Fibroblast of skin of left quadriceps (primary cell): Measurements from ENCODE around the gene LIN7B.
"Not testable (repeated sequence)": the region's sequence is repeated elsewhere in the genome, so short reads cannot be mapped to it uniquely, and the experiment has no call there.

Source experiments
- DNase-seq, 2 experiments: peaks; one replicate each; pipeline ENCODE4 v3.0.0-alpha.2; 2013; ENCODE audit warnings: low read depth in 2 of 2

The LIN7B gene

DNA sequence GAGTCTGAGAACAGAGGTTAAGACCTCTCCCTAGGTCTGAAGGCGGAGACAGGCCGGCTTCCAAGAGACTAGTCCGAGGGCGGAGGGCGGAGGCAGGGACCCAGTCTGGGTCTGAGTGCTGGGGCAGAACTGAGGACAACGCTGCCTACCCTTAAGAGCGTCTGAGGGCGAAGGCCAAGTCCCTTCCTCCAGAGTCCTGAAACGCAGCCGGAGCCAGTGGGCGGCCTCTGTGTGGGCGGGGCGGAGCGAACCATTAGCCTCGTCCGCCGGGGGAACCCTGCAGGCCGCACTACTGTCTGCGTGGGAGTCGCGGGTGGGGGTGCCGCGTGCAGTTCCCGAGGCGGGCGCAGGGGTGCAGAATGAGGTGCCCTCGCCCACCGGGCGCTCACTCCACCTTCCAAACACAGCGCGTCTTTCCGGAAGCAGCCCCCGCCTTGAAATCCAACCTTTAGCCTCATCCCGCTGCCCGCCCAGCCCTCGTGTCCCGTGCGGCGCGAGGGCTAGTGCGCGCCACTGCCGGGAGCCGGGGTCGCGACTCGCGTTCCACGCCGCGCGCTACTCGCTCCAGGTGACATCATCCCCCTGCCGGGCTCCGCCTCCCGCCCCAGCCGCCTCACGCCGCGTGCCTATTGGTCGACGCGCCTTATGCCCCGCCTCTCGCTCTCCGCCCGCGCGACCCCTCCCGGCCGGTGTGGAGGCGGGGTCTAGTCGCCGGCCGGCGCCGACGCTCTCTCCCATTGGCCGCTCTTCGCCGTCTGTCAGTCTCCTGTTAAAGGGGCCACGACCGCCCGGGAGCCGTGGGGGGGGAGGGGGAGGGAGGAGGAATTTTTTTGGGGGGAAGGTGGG is 4.6 kb downstream of the LIN7B start, which contains the start of gene C19orf73:
Gene C19orf73, minus strand, starts transcription at position 579 of the 846 bp plus-strand sequence. Its CDS starts 121 bp downstream, at position 458.
- peak; percentile 85 to 87 for DNase-seq

DNA sequence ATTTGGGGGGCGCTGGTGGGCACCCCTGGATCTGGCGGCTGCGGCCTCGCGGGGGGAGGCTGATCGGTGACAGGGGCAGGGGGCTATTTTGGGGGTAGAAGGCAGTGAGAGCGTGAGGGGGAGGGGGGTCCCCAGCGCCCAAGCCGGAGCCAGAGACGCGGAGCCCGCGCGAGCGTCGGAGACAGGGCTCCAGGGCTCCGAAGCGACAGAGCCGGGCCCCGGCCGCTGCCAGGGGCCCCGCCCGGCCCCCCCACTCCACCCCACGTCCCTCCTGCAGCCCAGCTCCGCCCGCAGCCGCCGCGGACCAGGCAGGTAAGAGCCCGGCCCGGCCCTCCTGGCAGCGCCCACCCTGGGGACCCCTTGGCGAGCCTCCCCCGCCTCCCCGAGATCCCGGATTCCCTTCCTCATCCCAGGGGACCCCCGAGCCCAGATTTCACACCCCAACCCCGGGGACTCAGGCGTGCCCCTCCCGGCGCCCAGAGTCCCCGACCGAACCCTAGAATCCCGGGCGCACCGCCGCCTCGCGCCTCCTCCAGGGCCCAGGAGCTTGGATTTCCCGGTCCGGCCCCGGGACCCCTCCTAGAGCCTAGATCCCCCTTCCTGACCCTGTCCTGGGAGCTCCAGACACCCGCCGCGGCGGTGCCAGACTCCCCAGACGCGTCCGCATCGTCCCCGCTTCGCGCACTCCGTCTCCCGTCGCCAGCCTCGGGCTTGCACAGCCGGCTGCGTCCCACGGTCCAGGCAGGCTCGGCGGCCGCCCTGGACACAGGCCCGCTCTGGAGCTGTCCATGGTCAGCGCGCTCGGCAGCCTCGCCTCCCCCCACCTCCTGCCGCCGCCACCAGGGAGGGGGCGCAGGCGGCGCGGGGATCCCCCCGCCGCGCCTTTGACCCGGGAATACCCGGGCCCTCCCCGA is 5.5 kb downstream of the LIN7B start, which contains the start of gene PPFIA3:
Gene PPFIA3, plus strand, starts transcription at position 134 of the 914 bp plus-strand sequence. CDS start 8,330 bp downstream, outside the sequence.
- DNase-seq, result no peak

DNA sequence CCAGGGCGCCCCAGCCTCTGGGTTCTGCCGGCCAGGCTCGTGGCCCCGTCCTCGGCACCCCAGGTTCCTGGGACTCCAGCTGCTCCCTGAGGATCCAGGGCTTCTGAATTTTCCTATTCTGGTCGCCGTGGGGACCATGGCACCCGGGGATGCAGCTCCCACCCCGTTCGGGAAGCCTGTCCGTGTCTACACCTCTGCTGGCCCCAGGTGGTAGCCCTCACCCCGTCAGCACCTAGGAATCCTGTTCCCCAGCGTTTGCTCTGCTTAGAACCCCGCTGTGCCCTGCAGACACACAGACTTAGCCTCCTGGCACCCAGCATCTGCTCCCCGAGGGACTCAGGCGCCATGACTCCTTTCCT is 6.1 kb downstream of the LIN7B start:
- DNase-seq, result no peak

DNA sequence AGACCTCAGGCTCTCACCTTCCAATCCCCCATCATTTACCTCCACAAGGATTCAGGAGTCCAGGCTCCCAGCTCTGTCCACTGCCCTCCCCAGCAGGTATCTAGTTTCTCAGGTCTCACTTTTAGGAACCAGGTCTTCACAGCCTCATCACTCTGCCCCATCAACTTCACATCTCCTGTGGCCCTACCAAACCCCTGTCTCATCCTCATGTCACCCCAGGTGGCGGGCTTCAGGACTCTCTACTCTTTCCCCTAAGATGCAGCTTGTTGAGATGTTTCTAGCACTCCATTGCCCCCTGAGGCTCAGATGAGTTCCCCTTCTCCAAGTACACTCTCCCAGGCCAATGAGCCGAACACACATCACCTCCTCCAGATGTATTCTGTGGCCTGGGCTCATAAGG is 6.7 kb downstream of the LIN7B start:
- DNase-seq, result no peak

DNA sequence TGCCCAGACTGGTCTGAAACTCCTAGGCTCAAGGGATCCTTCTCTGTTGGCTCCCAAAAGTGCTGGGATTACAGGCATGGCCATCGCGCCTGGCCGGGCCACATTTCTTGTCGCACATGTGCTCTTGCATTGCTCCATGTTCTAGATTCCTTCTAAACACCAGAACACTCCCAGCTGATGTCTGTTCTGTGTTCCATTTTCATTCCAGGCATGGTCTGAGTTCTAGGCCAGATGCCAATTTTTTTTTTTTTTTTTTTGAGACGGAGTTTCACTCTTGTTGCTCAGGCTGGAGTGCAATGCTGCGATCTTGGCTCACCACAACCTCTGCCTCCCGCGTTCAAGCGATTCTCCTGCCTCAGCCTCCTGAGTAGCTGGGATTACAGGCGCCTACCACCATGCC is 7.7 kb downstream of the LIN7B start:
- not testable (repeated sequence) for DNase-seq

DNA sequence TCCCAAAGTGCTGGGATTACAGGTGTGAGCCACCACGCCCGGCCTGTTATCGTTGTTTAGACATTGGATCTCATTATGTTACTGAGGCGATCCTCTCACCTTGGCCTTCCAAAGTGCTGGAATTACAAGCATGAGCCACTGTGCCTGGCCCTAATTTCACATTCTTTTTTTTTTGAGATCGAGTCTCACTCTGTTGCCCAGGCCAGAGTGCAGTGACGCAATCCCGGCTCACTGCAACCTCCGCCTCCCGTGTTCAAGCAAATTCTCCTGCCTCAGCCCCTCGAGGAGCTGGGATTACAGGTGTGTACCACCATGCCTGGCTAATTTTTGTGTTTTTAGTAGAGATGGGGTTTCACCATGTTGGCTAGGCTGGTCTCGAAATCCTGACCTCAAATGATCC is 9.1 kb downstream of the LIN7B start:
- not testable (repeated sequence) for DNase-seq

DNA sequence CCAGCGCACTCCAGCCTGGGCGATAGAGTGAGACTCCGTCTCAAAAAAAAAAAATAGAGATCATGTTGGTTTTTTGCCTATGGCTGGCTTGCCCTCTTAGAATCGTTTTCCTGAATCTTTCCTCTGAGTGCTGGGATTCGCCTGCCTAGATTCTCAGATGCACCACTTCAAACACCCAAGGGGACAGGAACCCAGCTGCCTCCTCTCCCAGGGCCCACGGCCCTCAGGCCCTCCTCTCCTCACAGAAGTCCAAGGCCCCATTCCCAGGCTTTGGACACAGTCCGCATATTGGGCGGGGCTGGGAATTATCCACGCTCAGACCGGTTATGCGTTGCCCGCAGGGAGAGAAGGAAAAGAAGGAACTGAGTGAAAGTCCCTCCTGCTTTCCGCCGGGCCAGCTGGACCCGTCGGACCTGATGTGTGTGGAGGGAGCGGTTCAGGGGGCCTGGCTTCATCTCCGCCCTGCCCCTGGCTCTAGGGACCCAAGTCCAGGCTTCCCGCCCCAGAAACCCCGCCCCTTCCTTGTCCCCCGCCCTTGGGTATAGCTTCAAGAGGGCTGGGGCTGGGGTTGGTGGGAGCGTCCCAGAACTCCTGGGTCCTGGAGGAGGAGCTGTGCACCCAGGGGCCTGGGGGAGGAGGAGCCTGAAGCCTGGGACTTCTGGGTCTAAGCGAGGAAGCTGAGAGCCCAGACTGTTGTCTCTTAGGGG is 11.0 kb downstream of the LIN7B start:
- DNase-seq, result no peak

DNA sequence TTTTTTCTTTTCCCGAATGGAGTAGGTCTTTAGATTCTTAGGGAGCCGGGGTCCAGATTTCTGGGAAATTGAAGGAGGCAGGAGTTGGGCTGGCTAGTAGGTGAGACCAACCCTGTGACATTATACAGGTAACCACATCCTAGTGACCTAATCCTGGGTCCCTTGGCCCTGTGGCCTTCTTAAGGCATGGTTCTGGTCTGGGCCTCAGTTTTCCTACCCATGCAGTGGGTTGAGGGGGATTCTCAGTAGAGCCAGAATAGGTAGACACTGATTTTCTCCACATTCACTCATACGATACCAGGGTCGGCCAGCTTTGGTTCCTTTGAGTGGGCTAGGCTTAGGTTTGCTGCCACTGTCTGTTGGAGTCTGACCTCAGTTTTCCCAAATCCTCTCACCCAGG is 12.4 kb downstream of the LIN7B start:
- no peak for DNase-seq

DNA sequence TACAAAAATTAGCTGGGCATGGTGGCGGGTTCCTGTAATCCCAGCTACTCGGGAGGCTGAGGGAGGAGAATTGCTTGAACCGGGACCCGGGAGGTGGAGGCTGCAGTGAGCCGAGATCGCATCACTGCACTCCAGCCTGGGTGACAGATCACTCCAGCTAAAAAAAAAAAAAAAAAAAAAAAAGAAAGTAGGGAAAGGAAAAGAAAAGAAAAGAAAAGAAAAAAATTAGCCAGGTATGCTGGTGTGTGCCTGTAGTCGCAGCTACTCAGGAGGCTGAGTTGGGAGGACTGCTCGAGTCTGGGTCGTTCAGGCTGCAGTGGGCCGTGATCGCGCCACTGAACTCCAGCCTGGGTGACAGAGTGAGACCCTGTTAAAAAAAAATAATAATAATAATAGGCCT is 13.1 kb downstream of the LIN7B start:
- not testable (repeated sequence) for DNase-seq

DNA sequence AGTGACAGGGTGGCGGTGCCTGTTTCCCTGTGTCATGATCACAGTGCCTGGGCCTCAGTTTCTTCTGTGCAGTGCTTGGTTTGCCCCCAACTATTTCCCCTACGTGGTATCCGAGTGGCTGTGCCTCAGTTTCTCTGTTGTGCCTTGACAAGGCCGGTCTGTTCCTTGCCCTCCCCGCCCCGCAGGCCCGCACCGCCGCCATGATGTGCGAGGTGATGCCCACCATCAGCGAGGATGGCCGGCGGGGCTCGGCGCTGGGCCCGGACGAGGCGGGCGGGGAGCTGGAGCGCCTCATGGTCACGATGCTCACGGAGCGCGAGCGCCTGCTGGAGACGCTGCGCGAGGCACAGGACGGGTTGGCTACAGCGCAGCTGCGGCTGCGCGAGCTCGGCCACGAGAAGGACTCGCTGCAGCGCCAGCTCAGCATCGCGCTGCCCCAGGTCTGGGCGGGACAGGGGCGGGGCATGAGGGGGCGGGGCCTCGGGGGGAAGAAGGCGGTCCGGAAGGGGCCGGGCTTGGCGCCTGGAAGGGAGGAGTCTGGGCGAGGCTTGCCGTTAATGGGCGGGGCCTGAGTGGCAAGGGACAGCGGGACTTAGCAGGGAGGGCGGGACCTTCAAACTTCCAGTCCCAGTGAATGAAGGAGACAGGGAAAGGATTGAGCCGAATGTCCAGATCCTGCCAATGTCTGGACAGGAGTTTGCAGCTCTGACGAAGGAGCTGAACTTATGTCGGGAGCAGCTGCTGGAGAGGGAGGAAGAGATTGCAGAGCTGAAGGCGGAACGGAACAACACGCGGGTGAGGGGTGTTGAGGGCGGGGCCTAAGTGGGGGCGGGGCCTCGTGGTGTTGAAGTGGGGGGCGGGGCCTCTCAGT is 13.7 kb downstream of the LIN7B start:
- DNase-seq, result peak; percentile 93 to 94

DNA sequence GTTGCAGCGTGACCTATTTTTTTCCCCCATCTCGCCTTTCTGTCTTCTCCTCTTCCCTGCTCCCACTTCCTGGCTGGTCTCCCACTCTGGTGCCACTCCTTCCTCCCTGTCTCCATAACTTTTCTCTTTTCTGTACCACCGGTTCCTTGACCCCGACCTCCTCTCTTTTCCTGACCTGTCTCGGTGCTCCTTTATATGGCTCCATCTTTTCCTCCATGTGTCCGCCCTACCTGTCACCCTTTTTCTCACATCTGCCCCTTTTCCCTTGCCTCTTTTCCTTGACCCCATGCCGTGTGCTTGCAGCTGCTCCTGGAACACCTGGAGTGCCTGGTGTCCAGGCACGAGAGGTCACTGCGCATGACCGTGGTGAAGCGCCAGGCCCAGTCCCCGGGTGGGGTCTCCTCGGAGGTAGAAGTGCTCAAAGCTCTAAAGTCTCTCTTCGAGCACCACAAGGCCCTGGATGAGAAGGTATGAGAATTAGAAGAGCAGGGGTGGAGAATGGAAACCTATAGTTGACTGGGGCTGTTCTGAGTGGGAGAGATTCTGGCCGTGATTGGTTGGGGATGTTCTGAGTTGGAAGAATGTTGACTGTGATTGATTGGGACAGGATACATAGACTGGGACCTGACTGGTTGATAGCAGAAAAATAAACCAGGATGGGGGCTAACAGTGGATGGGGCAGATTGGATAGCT is 14.5 kb downstream of the LIN7B start:
- DNase-seq, result no peak

DNA sequence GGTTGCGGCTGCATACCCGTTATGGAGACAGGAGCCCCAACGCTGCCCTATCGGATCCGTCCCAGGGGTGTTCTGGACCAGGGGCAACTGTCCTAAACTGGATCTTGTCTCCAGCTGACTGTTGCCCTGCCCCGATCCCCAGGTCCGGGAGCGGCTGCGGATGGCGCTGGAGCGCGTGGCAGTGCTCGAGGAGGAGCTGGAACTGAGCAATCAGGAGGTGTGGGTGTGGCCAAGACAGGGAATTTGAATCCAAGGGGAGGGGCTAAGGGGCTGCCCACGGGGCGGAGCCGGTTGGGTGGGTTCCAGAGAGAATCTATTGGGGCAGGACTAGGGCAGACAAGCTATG is 15.0 kb downstream of the LIN7B start:
- DNase-seq, result no peak

DNA sequence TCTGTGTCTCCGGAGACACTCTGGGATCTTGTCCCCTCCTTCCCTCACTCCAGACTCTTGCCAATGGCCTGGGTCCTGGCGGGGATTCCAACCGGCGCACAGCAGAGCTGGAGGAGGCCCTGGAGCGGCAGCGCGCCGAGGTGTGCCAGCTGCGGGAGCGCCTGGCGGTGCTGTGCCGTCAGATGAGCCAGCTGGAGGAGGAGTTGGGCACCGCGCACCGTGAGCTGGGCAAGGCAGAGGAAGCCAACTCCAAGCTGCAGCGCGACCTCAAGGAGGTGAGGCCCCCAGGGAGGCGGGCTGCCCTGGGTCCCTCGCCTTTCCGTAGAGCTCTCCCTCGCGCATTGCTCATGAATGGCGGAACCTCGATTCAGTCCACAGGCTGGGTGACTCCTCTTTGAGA is 16.2 kb downstream of the LIN7B start:
- DNase-seq, result no peak

DNA sequence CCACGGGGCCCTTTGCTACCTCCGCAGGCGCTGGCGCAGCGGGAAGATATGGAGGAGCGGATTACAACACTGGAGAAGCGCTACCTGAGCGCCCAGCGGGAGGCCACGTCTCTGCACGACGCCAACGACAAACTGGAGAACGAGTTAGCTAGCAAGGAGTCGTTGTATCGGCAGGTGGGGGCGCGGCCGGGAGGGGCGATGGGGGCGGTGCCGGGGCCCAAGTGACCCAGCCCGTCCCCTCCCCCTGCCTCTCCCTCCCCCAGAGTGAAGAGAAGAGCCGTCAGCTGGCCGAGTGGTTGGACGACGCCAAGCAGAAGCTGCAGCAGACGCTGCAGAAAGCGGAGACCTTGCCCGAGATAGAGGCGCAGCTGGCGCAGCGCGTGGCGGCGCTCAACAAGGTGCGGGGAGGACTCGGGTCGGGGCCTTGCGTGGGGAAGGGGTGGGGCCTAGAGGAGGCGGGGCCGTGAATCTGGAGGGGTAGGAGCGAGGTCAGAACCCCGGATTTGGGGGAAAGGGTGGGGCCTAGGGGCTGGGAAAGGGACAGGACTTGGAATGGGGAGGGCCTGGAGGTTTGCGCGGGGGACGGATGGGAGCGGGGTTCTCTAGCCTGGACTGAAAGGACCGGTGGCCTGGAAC is 18.9 kb downstream of the LIN7B start:
- DNase-seq, result no peak

DNA sequence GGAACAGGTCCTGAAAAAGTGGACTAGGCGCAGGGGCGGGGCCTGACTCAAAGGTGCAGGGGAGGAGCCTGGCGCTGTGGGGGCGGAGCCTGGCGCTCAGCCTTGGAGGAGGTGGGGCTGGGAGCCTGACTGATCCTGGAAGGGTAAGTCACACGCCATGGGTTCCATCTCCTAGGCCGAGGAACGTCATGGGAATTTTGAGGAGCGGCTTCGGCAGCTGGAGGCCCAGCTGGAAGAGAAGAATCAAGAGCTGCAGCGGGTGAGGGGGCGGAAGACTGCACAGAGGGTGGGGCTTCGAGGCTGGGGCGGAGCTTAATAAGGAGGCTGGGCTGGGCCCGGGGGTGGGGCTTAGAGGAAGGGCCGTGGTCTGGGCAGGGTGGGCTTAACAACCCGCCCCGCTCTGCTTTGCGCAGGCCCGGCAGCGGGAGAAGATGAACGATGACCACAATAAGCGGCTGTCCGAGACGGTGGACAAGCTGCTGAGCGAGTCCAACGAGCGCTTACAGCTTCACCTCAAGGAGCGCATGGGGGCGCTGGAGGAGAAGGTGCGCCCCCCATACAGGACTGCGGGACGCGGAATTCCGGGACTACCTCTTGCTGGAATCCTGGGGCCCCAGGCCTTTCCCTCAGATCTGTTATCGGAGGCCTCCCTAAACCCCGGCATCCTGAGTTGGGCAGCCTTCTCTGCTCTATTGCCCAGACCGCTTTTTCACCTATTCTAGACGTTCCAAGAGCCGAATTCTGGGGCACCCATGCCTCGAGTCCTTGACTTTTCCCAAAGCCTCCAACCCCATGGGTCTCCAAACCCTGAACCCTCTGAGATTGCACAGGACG is 19.7 kb downstream of the LIN7B start:
- DNase-seq, result no peak

DNA sequence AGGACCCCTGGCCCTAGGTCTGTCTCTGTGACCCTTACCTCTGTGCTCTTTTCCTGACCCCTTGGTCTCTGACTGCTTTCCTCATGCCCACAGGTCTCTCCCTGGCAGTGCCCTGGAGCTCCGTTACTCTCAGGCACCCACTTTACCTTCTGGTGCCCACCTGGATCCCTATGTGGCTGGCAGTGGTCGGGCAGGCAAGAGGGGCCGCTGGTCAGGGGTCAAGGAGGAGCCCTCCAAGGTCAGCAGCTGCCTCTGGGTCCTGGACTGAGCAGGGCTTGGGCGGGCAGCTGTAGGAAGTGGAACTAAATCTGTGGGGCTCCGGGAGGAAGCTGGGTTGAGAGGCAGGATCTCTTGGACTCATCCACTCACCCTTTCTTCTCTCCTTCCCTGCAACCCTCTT is 21.5 kb downstream of the LIN7B start:
- DNase-seq, result no peak

DNA sequence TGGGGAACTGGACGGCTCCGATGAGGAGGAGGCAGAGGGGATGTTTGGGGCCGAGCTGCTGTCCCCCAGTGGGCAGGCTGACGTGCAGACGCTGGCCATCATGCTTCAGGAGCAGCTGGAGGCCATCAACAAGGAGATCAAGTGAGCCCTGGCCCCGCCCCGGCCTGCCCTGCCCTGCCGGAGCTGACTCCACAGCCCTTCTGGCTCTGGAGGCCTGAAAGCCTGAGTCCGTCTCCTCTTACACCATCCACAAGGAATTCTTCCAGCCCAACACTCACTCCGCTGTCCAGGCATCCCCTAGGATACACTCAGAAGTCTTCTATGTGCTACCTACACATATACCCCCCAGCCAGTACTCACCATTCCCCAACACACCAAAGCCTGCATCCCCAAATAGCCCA is 22.6 kb downstream of the LIN7B start:
- no peak for DNase-seq

DNA sequence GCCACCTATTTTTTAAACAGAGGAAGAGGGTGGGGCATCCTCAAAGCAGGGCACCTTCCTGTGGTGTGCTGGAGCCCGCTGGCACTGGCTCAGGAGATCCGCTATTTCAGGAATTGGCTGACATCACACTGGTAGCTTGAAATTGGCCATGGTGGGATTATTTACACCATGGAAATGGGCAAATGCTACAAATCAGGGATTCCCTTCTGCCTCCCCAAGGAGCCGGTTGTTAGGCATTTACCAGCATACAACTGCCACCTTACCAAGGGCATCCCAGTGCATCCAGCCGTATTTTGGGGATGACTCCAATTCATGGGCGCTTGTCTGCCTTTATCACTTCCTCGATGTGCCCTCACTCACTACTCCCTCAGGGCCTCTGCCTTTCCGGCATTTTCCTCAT is 26.8 kb downstream of the LIN7B start:
- no peak for DNase-seq

DNA sequence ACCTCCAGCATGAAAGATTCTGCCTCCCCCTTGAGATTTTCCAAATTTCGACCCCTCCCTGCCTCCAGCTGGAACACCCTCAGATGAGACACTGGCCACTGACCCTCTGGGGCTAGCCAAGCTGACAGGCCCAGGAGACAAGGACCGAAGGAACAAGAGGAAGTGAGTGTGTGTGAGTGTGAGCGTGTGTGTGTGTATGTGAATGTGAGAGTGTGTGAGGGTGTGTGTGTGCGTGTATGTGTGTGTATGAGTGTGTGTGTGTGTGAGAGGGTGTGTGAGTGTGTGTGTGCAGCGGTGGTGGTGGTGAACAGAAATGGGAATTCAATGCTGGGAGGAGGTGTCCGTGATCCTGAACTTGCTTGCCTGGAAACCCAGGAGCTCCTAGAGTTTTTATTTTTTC is 27.2 kb downstream of the LIN7B start:
- DNase-seq, result no peak
